Ovary (tissue), 9 donors: ENCODE measurements around the gene PLEKHM3. TPM values are rescaled to one million over a fixed set of nuclear protein-coding genes. Genes with fewer than 3 reads are reported as not detected.

Experiments used
- DNase-seq, 5 donors: peaks; one replicate each; pipeline ENCODE4 v3.0.0-alpha.2; 2019 to 2020
- H3K27ac ChIP-seq, 2 donors: fragments of 200-600 bp; one replicate each; pipeline versions ENCODE4 v1.5.1 to v1.8.0; 2019 to 2022
- H3K27me3 ChIP-seq: fragments of 200-600 bp; one replicate; pipeline ENCODE4 v1.8.0; 2022
- H3K36me3 ChIP-seq: fragments of 200-600 bp; sonication (generic); one replicate; pipeline ENCODE4 v1.5.1; 2019
- H3K4me1 ChIP-seq: one replicate; pipeline ENCODE4 v1.8.1; 2013; ENCODE audit warnings: mild to moderate bottlenecking, moderate library complexity; ENCODE audit not compliant: insufficient read depth
- H3K4me3 ChIP-seq: fragments of 200-600 bp; sonication (generic); one replicate; pipeline ENCODE4 v1.5.1; 2017
- H3K9me3 ChIP-seq, 2 donors: fragments of 200-600 bp in 1 of 2; sonication (generic) in 1 of 2; one replicate each; pipeline versions ENCODE4 v1.5.1 to v1.8.1; 2013 to 2019; ENCODE audit warnings: mild to moderate bottlenecking in 1 of 2, moderate library complexity in 1 of 2
- EP300 ChIP-seq: sonication (generic); formaldehyde crosslinking; IDR thresholded peaks from one replicate; pipeline ENCODE4 v1.6.1; 2017; ENCODE audit warnings: antibody characterized with exemption
- POLR2A ChIP-seq: fragments of 450-650 bp; IDR thresholded peaks from one replicate; pipeline ENCODE4 v1.6.1; 2017; ENCODE audit warnings: antibody characterized with exemption, mild to moderate bottlenecking, moderate library complexity
- WGBS, 3 donors: extraction: QIAGEN DNeasy Blood & Tissue Kit in 1 of 3; methylation state at CpG; one replicate each; pipeline versions ENCODE4 v1.1.5 to v1.1.7; 2013 to 2017; 5-methylcytosine and 5-hydroxymethylcytosine counted together
- intact Hi-C, 4 donors: fragments of 100-400 bp; cut with DNase I; formaldehyde crosslinking; loops; one replicate each; pipeline versions ENCODE4 v1.11.0 to v1.15.1; 2022 to 2023
- polyA plus RNA-seq, 2 donors: library from polyadenylated mRNA; stranded (reverse); fragments of 200-250 nt in 1 of 2; fragments of 350-450 nt in 1 of 2; fragmentation: Illumina TruSeq in 1 of 2; extraction: RNeasy Lipid Tissue Mini Kit (QIAGEN cat#74804) in 1 of 2; gene quantifications; one replicate each; pipeline ENCODE4 v1.2.3, GENCODE V29; 2013 to 2014
- total RNA-seq, 7 donors: library from RNA; depleted of rRNA in 2 of 7; stranded (reverse); fragments of >200 nt in 2 of 7; fragmentation: NEBNext Ultra II Directional in 3 of 7; extraction: Animal tissue kit (Norgen Biotek cat#: 25700) in 3 of 7; gene quantifications; one replicate each; pipeline versions ENCODE4 v1.1.0 to v1.2.4, GENCODE V29; 2016 to 2023
- TF ChIP-seq, protein P1 (sequence below), 3 donors: fragments of 450-650 bp in 2 of 3; fragments of 200-600 bp in 1 of 3; IDR thresholded peaks; one replicate each; pipeline versions ENCODE4 v1.5.1 to v1.8.0; 2016 to 2022; ENCODE audit warnings: antibody characterized with exemption in 3 of 3, mild to moderate bottlenecking in 1 of 3
- donor health status: DM: no; HTN: no; CAD: no; lungs with moderate emphysema.
- donor health status: DM: no; HTN: no; CAD: no.
- donor health status: Bipolar disorder and iron deficiency.
- donor health status: DM: yes; HTN: yes; CAD: no.
- donor health status: DM: no; HTN: no; CAD: no.
- donor health status: DM: yes; HTN: yes; CAD: no.

The PLEKHM3 gene
- total and polyA plus RNA-seq, 9 donors, result 6.5 to 26.1 (median 14.3) TPM

DNA sequence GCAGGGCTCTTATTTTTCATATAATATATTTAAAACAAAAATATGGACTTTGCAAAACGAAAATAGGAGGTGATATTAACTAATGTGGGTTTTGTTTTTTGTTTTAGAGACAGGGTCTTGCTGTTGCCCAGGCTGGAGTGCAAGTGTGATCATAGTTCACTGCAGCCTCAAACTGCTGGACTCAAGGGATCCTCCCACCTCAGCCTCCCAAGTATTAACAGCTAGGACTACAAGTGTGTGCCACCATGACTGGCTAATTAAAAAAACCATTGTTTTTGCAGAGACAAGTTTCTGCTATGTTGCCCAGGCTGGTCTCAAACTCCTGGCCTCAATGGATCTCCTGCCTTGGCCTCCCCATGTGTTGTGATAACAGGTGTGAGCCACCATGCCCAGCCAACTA lies 185.2 kb downstream of the PLEKHM3 start:
- TF ChIP-seq EP300, result no peak
- no peak for TF ChIP-seq POLR2A
- TF ChIP-seq, protein P1, sequence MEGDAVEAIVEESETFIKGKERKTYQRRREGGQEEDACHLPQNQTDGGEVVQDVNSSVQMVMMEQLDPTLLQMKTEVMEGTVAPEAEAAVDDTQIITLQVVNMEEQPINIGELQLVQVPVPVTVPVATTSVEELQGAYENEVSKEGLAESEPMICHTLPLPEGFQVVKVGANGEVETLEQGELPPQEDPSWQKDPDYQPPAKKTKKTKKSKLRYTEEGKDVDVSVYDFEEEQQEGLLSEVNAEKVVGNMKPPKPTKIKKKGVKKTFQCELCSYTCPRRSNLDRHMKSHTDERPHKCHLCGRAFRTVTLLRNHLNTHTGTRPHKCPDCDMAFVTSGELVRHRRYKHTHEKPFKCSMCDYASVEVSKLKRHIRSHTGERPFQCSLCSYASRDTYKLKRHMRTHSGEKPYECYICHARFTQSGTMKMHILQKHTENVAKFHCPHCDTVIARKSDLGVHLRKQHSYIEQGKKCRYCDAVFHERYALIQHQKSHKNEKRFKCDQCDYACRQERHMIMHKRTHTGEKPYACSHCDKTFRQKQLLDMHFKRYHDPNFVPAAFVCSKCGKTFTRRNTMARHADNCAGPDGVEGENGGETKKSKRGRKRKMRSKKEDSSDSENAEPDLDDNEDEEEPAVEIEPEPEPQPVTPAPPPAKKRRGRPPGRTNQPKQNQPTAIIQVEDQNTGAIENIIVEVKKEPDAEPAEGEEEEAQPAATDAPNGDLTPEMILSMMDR (IDR thresholded peaks at IDR 0.05), result no peak
- Histone ChIP-seq H3K27ac (no peak overlapping the region), H3K27me3 (no peaks in the 10 kb centered on the region), H3K4me3 (no peak overlapping the region), H3K4me1 (no peaks in the 10 kb centered on the region), H3K9me3 (no peaks in the 10 kb centered on the region), H3K36me3 (no peaks in the 10 kb centered on the region)
- intact Hi-C loops, result no loop called here
- 78 to 88% (median 86%) methylated on average over 1 of the region's 1 CpG for WGBS, 3 donors
- DNase-seq, result no peak

DNA sequence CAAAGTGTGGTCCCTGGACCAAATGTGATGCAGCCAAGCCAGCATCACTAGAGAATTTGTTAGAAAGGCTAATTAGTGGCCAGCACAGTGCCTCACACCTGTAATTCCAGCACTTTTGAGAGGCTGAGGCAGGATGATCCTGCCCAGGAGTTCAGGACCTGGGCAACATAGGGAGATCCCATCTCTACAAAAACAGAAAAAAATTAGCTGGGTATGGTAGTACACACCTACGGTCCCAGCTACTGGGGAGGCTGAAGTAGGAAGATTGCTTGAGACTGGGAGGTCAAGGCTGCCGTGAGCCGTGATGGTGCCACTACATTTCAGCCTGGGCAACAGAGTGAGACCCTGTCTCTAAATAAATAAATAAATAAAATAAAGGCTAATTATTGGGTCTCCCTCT lies 185.8 kb downstream of the PLEKHM3 start:
- TF ChIP-seq EP300 (no peak), POLR2A (no peak)
- TF ChIP-seq, protein P1 (IDR thresholded peaks at IDR 0.05), result no peak
- Histone ChIP-seq H3K9me3 (no peaks in the 10 kb centered on the region), H3K4me3 (no peak overlapping the region), H3K27me3 (no peaks in the 10 kb centered on the region), H3K27ac (no peak overlapping the region), H3K4me1 (no peaks in the 10 kb centered on the region), H3K36me3 (no peaks in the 10 kb centered on the region)
- no peak for DNase-seq
- intact Hi-C loops, result no loop called here
- WGBS, 3 donors, result 94 to 98% (median 95%) methylated on average over 3 of the region's 3 CpGs

DNA sequence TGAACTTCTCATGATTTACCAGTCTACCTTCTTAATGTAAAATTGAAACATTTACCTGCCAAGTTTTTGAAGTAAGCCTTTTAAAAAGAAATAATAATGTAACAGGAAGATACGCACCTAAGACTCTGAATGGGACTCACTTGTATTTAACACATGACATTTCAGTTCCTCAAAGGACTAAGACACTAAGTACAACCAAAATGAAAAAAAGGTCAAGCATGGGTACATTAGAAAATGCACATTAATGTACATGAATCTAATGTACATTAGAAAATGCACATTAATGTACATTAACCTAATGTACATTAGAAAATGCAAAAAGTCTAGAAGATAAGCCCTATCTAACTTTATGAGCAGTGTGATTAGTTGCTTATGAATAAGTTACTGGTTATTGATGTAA lies 186.3 kb downstream of the PLEKHM3 start:
- DNase-seq, result no peak
- H3K4me3 ChIP-seq, result no peak overlapping the region
- WGBS, 3 donors, result 94 to 100% (median 98%) methylated on average over 1 of the region's 1 CpG
- no peaks in the 10 kb centered on the region for H3K27me3 ChIP-seq
- intact Hi-C loops, result no loop called here
- no peaks in the 10 kb centered on the region for H3K4me1 ChIP-seq
- no peak overlapping the region for H3K27ac ChIP-seq
- no peaks in the 10 kb centered on the region for H3K9me3 ChIP-seq
- TF ChIP-seq, protein P1 (IDR thresholded peaks at IDR 0.05), result no peak
- no peak for TF ChIP-seq POLR2A
- TF ChIP-seq EP300, result no peak
- H3K36me3 ChIP-seq, result no peaks in the 10 kb centered on the region

DNA sequence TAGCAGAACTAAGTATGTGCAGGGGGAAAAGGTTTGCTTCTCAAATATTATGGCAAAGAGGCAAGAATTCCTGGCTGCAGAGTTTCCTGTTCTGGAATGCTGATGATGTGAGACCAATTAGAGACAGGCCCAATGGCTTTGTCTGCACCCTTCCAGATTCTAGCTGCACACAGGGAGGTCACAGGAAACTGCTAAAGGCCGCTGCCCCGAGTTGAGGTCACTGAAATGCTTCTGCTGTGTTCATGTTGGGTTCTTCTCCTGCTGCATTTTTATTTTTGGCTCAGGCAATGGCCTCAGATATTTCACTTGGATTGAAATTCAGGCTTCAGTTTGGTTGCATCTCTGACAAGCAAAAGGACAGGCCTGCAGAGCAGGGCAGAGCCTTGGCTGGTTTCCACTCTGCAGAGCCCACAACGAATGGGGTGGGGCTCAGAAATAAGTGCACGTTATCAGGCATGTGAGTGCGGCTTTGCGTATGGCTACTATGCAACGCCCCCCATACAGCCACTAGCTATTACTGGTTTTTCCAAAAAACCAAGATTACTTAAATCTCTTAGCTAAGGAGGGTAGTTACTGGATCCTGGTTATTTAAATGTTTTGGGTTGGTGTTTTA lies 188.7 kb downstream of the PLEKHM3 start:
- H3K27ac ChIP-seq, result no peak overlapping the region
- TF ChIP-seq, protein P1 (IDR thresholded peaks at IDR 0.05), result no peak
- TF ChIP-seq EP300 (no peak), POLR2A (no peak)
- DNase-seq, result no peak
- intact Hi-C loops, result no loop called here
- H3K36me3 ChIP-seq, result no peaks in the 10 kb centered on the region
- 41 to 51% (median 46%) methylated on average over 7 of the region's 7 CpGs for WGBS, 3 donors
- no peaks in the 10 kb centered on the region for H3K9me3 ChIP-seq
- H3K27me3 ChIP-seq, result no peaks in the 10 kb centered on the region
- H3K4me3 ChIP-seq, result no peak overlapping the region
- no peaks in the 10 kb centered on the region for H3K4me1 ChIP-seq
